ENCODE data around the gene FAM76A. TPM values are rescaled to one million over a fixed set of nuclear protein-coding genes. Genes with fewer than 3 reads are reported as not detected.
A peak's percentile ranks its signal among the peaks of the same experiment; 100 is the strongest.

Gene FAM76A
- total and polyA plus RNA-seq, 4 donors: 1.7 to 7.4 (median 4.9) TPM

- no peak overlapping the region for H3K4me3 ChIP-seq (ENCODE audit: low read depth in 1 of 3, low read length in 3 of 3)
- 93% methylated on average over 3 of the region's 3 CpGs for WGBS
- no peak for TF ChIP-seq JUND (IDR thresholded peaks at IDR 0.05)
- TF ChIP-seq CTCF (IDR thresholded peaks at IDR 0.05; ENCODE audit: low read depth, low read length, missing input control): no peak
- TF ChIP-seq FOXA2 (IDR thresholded peaks at IDR 0.05): no peak
- TF ChIP-seq NR2F2 (IDR thresholded peaks at IDR 0.05): no peak
- TF ChIP-seq ZBTB33 (IDR thresholded peaks at IDR 0.05): no peak
- TF ChIP-seq RAD21 (IDR thresholded peaks at IDR 0.05): no peak
- no peak for TF ChIP-seq ATF3 (IDR thresholded peaks at IDR 0.05)
- TF ChIP-seq RXRA (IDR thresholded peaks at IDR 0.05): no peak
- no peak for TF ChIP-seq REST (IDR thresholded peaks at IDR 0.05)
- no peak for TF ChIP-seq SP1 (IDR thresholded peaks at IDR 0.05)
- no peak for TF ChIP-seq GABPA (IDR thresholded peaks at IDR 0.05 in 1 of 2, conservative IDR thresholded peaks at IDR 0.05 in 1 of 2)
- no peak for TF ChIP-seq FOXA1 (IDR thresholded peaks at IDR 0.05)
- TF ChIP-seq HNF4A (conservative IDR thresholded peaks at IDR 0.05): no peak
- TF ChIP-seq YY1 (IDR thresholded peaks at IDR 0.05): no peak
- no peak for TF ChIP-seq MAX (IDR thresholded peaks at IDR 0.05)
- no peaks in the 10 kb centered on the region for H3K9me3 ChIP-seq (ENCODE audit: control insufficient read depth in 4 of 4, low read length in 3 of 4)
- H3K36me3 ChIP-seq (ENCODE audit: control insufficient read depth in 4 of 4, insufficient read depth in 3 of 4, low read depth in 1 of 4, low read length in 3 of 4): peaks cover 0 to 6% (median 1%) of the 10 kb centered on the region in 4 donors
- peaks cover 0 to 11% (median 8%) of the 10 kb centered on the region in 4 donors for H3K4me1 ChIP-seq (ENCODE audit: control insufficient read depth in 4 of 4, insufficient read depth in 4 of 4, low read length in 3 of 4)
- peak overlapping the region in 1 of 2 donors; percentile 72 for H3K9ac ChIP-seq (ENCODE audit: low read depth in 1 of 2, low read length in 2 of 2)
- H3K27me3 ChIP-seq (ENCODE audit: control insufficient read depth in 4 of 4, insufficient read depth in 4 of 4, low read length in 3 of 4): no peaks in the 10 kb centered on the region
- no peak overlapping the region for H3K27ac ChIP-seq (ENCODE audit: low read depth in 1 of 2, low read length in 2 of 2)
- no peak for DNase-seq (ENCODE audit: low spot score)
These were observed 1.4 kb downstream of the FAM76A start for GRCh38 chr1:27727126-27727525.

GRCh38 chr1:27736252-27736651 is 10.5 kb downstream of the FAM76A start:
- peaks cover 6 to 25% (median 13%) of the 10 kb centered on the region in 4 donors for H3K36me3 ChIP-seq (ENCODE audit: control insufficient read depth in 4 of 4, insufficient read depth in 3 of 4, low read depth in 1 of 4, low read length in 3 of 4)
- H3K4me3 ChIP-seq (ENCODE audit: low read depth in 1 of 3, low read length in 3 of 3): no peak overlapping the region
- 97% methylated on average over 3 of the region's 3 CpGs for WGBS
- no peaks in the 10 kb centered on the region for H3K27me3 ChIP-seq (ENCODE audit: control insufficient read depth in 4 of 4, insufficient read depth in 4 of 4, low read length in 3 of 4)
- H3K9me3 ChIP-seq (ENCODE audit: control insufficient read depth in 4 of 4, low read length in 3 of 4): no peaks in the 10 kb centered on the region
- DNase-seq (ENCODE audit: low spot score): no peak
- no peak overlapping the region for H3K9ac ChIP-seq (ENCODE audit: low read depth in 1 of 2, low read length in 2 of 2)
- H3K4me1 ChIP-seq (ENCODE audit: control insufficient read depth in 4 of 4, insufficient read depth in 4 of 4, low read length in 3 of 4): no peaks in the 10 kb centered on the region
- H3K27ac ChIP-seq (ENCODE audit: low read depth in 1 of 2, low read length in 2 of 2): no peak overlapping the region
- TF ChIP-seq SP1 (IDR thresholded peaks at IDR 0.05) (no peak), JUND (IDR thresholded peaks at IDR 0.05) (no peak), ATF3 (IDR thresholded peaks at IDR 0.05) (no peak), FOXA2 (IDR thresholded peaks at IDR 0.05) (no peak), RXRA (IDR thresholded peaks at IDR 0.05) (no peak), HNF4G (IDR thresholded peaks at IDR 0.05) (no peak), HNF4A (conservative IDR thresholded peaks at IDR 0.05) (no peak), YY1 (IDR thresholded peaks at IDR 0.05) (no peak), MAX (IDR thresholded peaks at IDR 0.05) (no peak), RAD21 (IDR thresholded peaks at IDR 0.05) (no peak), REST (IDR thresholded peaks at IDR 0.05) (no peak), ZBTB33 (IDR thresholded peaks at IDR 0.05) (no peak), GABPA (IDR thresholded peaks at IDR 0.05 in 1 of 2, conservative IDR thresholded peaks at IDR 0.05 in 1 of 2) (no peak)
